HG02798 (cell line): ENCODE measurements around the gene TEX50.
"Not testable (repeated sequence)": the region's sequence is repeated elsewhere in the genome, so short reads cannot be mapped to it uniquely, and the experiment has no call there.

Source experiments
- ATAC-seq: cut with Tn5 transposase; IDR thresholded peaks from one replicate; pipeline ENCODE4 v1.9.1; 2021; ENCODE audit warnings: mild to moderate bottlenecking; ENCODE audit not compliant: unreplicated experiment, poor library complexity

Gene TEX50

DNA sequence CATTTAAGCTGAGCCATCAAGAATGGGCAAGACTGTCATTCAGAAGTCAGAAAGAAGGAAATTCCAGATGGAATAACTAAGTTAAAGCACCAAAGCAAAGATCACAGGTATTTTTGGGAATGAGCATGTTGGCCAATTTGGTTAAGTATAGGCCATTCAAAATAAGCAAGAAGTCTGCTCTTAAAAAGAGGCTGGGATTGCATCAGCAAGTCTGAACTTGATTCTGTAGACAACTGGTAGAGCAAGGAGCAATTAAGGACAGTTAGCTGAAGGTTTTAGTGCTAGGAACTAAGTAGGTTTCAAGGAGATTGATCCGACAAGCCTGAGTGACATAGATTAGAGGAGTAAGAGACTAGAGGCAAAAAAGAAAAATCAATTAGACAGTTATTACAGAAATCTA lies 26.1 kb downstream of the TEX50 start:
- ATAC-seq: no peak

DNA sequence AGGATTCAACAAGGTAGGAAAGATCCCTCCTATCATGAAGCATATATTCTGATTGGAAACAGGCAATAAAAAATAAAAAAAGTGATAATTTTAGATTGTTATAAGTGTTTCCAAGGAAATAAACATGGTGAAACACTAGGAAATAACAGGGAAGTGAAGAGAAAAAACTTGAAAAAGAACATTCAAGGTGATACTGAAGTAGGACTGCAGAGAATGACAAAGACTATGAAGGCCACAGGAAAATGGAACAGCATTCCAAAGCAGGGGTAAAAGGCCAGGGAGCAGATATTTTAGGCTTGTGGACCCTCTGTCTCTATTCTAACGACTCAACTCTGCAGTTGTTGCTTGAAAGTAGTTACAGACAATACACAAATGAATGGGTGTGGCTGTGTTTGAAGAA lies 26.6 kb downstream of the TEX50 start:
- ATAC-seq: no peak

DNA sequence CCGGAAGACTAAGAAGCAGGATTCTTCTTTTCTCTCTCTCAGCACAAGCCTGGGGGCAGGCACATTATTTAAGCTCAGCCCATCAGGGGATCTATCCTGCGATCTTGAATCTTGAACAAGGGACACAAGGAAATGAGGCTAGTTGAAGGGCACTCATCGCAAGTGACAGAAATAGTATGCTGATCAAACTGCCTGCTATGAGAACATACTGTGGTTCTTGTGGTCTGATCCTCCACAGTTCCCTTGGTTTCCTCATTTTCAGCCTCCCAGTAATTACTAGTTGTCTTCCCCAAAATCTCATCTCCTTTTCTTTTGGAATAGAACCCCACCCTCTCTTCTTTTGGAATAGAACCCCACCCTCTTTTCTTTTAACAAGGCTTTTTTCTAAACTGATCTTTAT lies 28.0 kb downstream of the TEX50 start:
- ATAC-seq: no peak

DNA sequence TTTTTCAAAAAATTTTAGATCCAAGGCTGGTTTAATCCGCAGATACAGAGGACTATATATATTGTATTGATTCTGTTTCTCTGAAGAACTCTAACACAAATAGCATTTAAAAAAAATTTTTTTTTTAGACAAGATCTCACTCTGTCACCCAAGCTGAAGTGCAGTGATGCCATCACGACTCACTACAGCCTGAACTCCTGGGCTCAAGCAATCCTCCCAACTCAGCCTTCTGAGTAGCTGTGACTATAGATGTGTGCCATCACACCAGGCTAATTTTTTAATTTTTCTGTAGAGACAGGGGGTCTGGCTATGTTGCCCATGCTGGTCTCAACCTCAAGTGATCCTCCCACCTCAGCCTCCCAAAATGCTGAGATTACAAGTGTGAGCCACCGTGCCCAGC lies 31.5 kb downstream of the TEX50 start:
- no peak for ATAC-seq

DNA sequence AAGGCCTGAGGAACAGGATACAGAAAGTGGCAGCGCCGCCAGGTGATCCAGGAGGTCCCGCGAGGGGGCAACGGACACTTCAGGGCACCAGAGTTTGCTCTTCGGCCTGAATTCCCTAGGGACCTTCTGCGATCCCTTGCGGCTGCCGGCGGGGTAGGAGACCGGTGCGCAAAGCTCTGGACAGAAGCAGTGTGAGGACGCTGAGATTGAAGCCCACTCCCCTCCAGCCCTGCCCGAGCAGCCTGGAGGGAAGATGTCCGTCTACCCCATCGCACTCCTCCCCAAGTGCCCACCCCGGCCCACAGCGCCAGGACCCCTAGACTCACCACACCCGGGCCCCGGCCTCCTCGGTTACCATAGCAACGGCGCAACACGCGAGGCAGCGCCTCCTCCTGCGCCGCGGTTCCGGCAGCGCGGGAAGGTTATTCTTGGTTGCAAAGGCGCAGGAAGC lies 34.4 kb downstream of the TEX50 start, which contains the start of gene ANKRD45:
Gene ANKRD45 (minus strand): TSS at position 361 of the 451 bp plus-strand sequence. CDS start 10,433 bp downstream, outside the sequence.
- no peak for ATAC-seq

DNA sequence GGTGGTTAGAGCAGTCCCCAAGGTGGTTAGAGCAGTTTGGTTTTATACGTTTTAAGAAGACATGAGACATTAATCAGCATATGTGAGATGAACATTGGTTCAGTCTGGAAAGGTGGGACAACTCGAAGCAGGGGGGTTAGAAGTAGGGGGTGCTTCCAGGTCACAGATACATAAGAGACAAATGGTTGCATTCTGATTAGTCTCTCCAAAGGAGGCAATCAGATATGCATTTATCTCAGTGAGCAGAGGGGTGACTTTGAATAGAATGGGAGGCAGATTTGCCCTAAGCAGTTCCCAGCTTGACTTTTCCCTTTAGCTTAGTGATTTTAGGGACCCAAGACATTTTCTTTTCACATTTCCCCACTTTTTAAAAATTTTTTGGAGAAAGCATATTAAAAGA lies 39.4 kb downstream of the TEX50 start:
- ATAC-seq: not testable (repeated sequence)

DNA sequence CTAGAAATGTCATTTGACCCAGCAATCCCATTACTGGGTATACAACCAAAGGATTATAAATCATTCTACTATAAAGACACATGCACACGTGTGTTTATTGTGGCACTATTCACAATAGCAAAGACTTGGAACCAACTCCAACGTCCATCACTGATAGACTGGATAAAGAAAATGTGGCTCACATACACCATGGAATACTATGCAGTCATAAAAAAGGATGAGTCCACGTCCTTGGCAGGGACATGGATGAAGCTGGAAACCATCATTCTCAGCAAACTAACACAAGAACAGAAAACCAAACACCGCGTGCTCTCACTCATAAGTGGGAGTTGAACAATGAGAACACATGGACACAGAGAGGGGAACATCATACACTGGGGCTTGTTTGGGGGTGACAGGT lies 45.0 kb downstream of the TEX50 start:
- ATAC-seq: not testable (repeated sequence)

DNA sequence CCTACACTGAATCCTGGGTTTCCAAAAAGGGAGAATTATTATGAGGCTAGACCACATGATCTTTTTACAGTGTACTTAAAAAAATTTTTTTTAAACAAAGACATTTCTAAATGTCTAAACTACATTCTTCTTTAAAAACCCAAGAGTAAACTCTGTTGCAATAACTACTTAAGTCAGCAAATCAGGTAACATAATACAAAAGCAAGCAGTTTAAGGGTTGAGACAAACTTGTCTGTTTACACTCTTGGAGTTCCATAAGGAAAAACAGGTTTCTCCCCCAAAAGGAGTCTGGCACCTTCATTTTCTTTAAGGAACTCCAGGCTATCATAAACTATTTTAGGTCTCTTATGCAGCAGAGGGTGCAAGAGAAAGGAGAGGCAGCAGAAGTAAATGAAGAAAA lies 47.0 kb downstream of the TEX50 start:
- ATAC-seq: no peak

DNA sequence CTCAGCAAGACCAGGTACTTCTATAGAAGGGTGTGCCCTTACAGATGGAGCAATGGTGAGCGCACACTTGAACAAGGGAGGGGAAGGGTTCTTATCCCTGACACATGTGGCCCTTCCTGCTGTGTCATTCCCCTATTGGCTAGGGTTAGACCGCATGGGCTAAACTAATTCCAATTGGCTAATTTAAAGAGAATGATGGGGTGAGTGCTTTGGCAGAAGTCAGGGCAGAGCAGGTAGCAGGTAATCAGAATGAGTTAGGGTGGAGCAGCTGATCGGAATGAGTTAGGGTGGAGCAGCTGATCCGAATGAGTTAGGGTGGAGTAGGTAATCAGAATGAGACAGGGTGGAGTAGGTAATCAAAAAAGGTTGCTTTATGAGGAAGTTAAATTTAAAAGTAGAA lies 48.7 kb downstream of the TEX50 start:
- not testable (repeated sequence) for ATAC-seq

DNA sequence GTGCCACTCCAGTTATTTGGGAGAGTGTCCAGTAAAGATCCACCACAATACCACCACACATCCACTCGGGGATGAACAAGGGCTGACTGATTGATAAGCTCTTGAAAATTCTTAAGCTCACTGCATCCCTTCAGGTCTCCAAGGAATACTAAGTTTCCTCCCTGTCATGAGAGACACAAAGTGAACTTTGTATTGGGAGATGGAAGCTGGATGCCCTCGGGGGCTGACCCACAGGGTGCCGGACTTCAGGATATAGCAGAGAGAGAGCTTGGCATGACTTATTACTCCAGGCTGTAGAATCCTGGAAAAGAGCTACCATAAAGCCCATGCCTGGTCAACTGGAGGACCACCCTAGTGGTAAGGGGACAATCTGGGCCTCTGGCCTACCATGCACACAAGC lies 50.0 kb downstream of the TEX50 start:
- ATAC-seq: not testable (repeated sequence)
